ENCODE results near the gene GPR62.

GPR62 gene

GRCh38 chr3:51938780-51939425 is 16.3 kb upstream of the GPR62 start:
- DNase-seq: no peak

- no peak for DNase-seq
Observed at GRCh38 chr3:51940648-51941462, 14.3 kb upstream of the GPR62 start.

- DNase-seq: no peak
Observed at GRCh38 chr3:51941463-51941797, 13.8 kb upstream of the GPR62 start.

GRCh38 chr3:51941798-51942602 is 13.2 kb upstream of the GPR62 start, which contains the start of the genes PARP3 and RRP9:
Gene PARP3, plus strand, starts transcription at chr3:51942363. Its CDS starts 993 bp downstream, at chr3:51943356.
Gene RRP9, minus strand, starts transcription at chr3:51941904. Its CDS starts 37 bp downstream, at chr3:51941867.
- DNase-seq: peak; percentile 100

GRCh38 chr3:51942603-51943450 is 12.4 kb upstream of the GPR62 start:
- DNase-seq: peak; percentile 74

- DNase-seq: no peak
Observed at GRCh38 chr3:51943451-51944391, 11.5 kb upstream of the GPR62 start.

- DNase-seq: no peak
Observed at GRCh38 chr3:51944451-51945021, 10.6 kb upstream of the GPR62 start.

GRCh38 chr3:51945031-51945840 is 9.9 kb upstream of the GPR62 start:
- no peak for DNase-seq

- DNase-seq: no peak
Observed at GRCh38 chr3:51945926-51946705, 9.1 kb upstream of the GPR62 start.

GRCh38 chr3:51946796-51947195 is 8.4 kb upstream of the GPR62 start:
- DNase-seq: no peak

GRCh38 chr3:51947215-51947900 is 7.8 kb upstream of the GPR62 start:
- no peak for DNase-seq

GRCh38 chr3:51948016-51948580 is 7.1 kb upstream of the GPR62 start:
- DNase-seq: no peak

- no peak for DNase-seq
Observed at GRCh38 chr3:51949121-51949520, 6.1 kb upstream of the GPR62 start.

GRCh38 chr3:51950899-51951298 is 4.3 kb upstream of the GPR62 start:
- no peak for DNase-seq

- no peak for DNase-seq
Observed at GRCh38 chr3:51953445-51953844, 1.7 kb upstream of the GPR62 start.

- no peak for DNase-seq
Observed at GRCh38 chr3:51954105-51954504, 1.1 kb upstream of the GPR62 start.

GRCh38 chr3:51954713-51955112 is 468 bp upstream of the GPR62 start:
- DNase-seq: no peak

Data from activated CD4-positive, alpha-beta T cell treated with anti-CD3 and anti-CD28 coated beads, Interleukin-10, Interleukin-2, amounts not matched to agents 100 ng/mL and 50 ng/mL, durations not matched to agents 16 hours and 8 hours (primary cell).